Measurements from ENCODE around the gene SPCS1.

- TF ChIP-seq, protein P1, sequence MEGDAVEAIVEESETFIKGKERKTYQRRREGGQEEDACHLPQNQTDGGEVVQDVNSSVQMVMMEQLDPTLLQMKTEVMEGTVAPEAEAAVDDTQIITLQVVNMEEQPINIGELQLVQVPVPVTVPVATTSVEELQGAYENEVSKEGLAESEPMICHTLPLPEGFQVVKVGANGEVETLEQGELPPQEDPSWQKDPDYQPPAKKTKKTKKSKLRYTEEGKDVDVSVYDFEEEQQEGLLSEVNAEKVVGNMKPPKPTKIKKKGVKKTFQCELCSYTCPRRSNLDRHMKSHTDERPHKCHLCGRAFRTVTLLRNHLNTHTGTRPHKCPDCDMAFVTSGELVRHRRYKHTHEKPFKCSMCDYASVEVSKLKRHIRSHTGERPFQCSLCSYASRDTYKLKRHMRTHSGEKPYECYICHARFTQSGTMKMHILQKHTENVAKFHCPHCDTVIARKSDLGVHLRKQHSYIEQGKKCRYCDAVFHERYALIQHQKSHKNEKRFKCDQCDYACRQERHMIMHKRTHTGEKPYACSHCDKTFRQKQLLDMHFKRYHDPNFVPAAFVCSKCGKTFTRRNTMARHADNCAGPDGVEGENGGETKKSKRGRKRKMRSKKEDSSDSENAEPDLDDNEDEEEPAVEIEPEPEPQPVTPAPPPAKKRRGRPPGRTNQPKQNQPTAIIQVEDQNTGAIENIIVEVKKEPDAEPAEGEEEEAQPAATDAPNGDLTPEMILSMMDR (conservative IDR thresholded peaks at IDR 0.05; ENCODE audit: low read depth, low read length) = no peak
- no peak for TF ChIP-seq EZH2 (IDR thresholded peaks at IDR 0.05; ENCODE audit: borderline replicate concordance, low read depth, low read length, poor library complexity, severe bottlenecking)
These were observed 50.2 kb downstream of the SPCS1 start for GRCh38 chr3:52756141-52756540.
